Keratinocyte (primary cell): ENCODE measurements around the gene C2orf72.

Source experiments
- CTCF ChIP-seq, 3 experiments: IDR thresholded peaks in 1 of 3; conservative IDR thresholded peaks in 1 of 3; optimal IDR thresholded peaks in 1 of 3; 2 replicates in 2 of 3; 3 replicates in 1 of 3; pipeline versions ENCODE3 to v1.5.1; 2011; ENCODE audit warnings: low read length in 3 of 3, mild to moderate bottlenecking in 3 of 3, moderate library complexity in 2 of 3, control low read depth in 1 of 3, inconsistent platforms in 1 of 3; ENCODE audit not compliant: insufficient read depth in 2 of 3; ENCODE audit errors: extremely low read depth in 1 of 3
- EZH2 ChIP-seq: IDR thresholded peaks from one replicate; pipeline ENCODE4 v1.6.1; 2012; ENCODE audit warnings: inconsistent platforms, mild to moderate bottlenecking, low read length, moderate library complexity

GRCh38 chr2:231068525-231069222, 31.4 kb downstream of the C2orf72 start:
- TF ChIP-seq CTCF (optimal IDR thresholded peaks at IDR 0.05 in 1 of 3, IDR thresholded peaks at IDR 0.05 in 1 of 3, conservative IDR thresholded peaks at IDR 0.05 in 1 of 3; ENCODE audit: extremely low read depth in 1 of 3, insufficient read depth in 2 of 3, low read length in 3 of 3) = no peak
- no peak for TF ChIP-seq EZH2
